Measurements from ENCODE around the gene SRGAP3.

The SRGAP3 gene

DNA sequence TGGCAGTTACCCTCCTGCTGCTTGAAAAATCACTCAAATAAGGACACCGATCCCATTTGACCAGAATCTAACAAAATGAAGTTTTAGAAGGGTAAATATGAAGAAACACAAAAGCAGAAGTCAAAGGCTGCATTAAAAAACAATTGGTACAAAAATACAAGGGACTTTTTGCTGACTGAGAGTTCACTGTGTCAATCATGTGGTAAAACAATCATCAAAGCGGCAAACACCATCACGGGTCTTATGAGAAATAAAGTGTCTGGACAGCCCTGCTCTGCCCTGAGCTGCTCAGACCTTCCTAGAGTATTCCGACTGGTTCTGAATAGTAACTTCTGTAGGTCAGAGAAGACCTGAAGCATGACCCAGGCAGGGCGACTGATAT, 148.9 kb downstream of the SRGAP3 start:
- TF ChIP-seq, protein P1, sequence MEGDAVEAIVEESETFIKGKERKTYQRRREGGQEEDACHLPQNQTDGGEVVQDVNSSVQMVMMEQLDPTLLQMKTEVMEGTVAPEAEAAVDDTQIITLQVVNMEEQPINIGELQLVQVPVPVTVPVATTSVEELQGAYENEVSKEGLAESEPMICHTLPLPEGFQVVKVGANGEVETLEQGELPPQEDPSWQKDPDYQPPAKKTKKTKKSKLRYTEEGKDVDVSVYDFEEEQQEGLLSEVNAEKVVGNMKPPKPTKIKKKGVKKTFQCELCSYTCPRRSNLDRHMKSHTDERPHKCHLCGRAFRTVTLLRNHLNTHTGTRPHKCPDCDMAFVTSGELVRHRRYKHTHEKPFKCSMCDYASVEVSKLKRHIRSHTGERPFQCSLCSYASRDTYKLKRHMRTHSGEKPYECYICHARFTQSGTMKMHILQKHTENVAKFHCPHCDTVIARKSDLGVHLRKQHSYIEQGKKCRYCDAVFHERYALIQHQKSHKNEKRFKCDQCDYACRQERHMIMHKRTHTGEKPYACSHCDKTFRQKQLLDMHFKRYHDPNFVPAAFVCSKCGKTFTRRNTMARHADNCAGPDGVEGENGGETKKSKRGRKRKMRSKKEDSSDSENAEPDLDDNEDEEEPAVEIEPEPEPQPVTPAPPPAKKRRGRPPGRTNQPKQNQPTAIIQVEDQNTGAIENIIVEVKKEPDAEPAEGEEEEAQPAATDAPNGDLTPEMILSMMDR (IDR thresholded peaks at IDR 0.05; ENCODE audit: poor library complexity, severe bottlenecking): no peak
- Histone ChIP-seq H3K9me3 (ENCODE audit: severe bottlenecking) (no peaks in the 10 kb centered on the region), H3K36me3 (ENCODE audit: low read depth) (peaks cover 20% of the 10 kb centered on the region), H3K4me3 (ENCODE audit: severe bottlenecking) (no peak overlapping the region), H3K4me1 (ENCODE audit: insufficient read depth, poor library complexity, severe bottlenecking) (no peaks in the 10 kb centered on the region), H3K27me3 (ENCODE audit: insufficient read depth, poor library complexity, severe bottlenecking) (no peaks in the 10 kb centered on the region), H3K27ac (ENCODE audit: poor library complexity, severe bottlenecking) (no peak overlapping the region)
- ATAC-seq (ENCODE audit: low read depth) (no peak), DNase-seq (ENCODE audit: low spot score) (no peak)

GRCh38 chr3:9099702-9100512, 149.5 kb downstream of the SRGAP3 start:
- Histone ChIP-seq H3K27ac (ENCODE audit: poor library complexity, severe bottlenecking) (no peak overlapping the region), H3K36me3 (ENCODE audit: low read depth) (peaks cover 20% of the 10 kb centered on the region), H3K9me3 (ENCODE audit: severe bottlenecking) (no peaks in the 10 kb centered on the region), H3K27me3 (ENCODE audit: insufficient read depth, poor library complexity, severe bottlenecking) (no peaks in the 10 kb centered on the region), H3K4me1 (ENCODE audit: insufficient read depth, poor library complexity, severe bottlenecking) (no peaks in the 10 kb centered on the region), H3K4me3 (ENCODE audit: severe bottlenecking) (no peak overlapping the region)
- ATAC-seq (ENCODE audit: low read depth): no peak
- TF ChIP-seq, protein P1 (IDR thresholded peaks at IDR 0.05; ENCODE audit: poor library complexity, severe bottlenecking): no peak
- no peak for DNase-seq (ENCODE audit: low spot score)

DNA sequence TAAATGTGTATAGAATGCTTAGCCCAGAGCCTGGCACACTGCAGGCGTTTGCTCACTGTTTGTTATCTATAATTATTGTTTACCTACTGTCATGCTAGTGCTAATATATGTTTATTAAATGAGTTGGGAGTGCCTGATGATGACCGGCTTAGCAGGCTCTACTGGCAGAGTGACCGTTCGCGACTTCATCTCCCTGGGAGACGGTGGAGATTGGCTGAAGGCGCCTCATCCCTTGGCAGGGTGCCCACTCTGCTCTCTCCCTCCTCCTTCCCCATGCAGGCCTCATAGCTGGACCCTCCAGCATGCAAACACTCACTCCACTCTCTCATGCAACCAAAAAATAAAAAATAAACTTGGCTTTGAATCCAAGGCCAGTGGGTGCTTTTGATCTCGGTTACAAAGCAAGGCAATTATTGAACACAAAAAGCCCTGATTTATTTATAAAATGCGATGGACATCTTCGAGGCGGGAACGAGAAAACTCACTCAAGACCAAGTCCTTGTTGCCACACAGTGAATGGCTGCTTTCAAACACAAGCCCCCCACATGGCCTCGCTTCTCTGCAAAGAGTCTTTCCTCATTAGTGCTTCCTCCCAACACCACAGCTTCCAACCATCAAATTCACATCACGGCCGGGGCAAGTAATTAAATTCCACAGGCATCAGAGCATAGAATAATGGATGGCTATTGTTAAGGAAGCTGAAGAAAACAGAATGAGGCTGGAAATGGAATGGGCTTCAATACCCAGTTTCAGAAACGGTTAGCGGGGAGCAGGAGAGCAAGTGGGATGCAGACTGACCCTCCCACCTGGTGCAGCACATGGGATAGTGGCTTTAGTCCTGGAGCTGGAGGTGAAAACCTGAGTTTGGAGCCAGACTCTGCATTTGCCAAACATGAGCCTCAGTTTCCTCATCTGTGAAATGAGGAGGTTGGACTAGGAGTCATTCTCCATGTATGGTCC, 150.4 kb downstream of the SRGAP3 start:
- Histone ChIP-seq H3K27ac (ENCODE audit: poor library complexity, severe bottlenecking) (no peak overlapping the region), H3K27me3 (ENCODE audit: insufficient read depth, poor library complexity, severe bottlenecking) (no peaks in the 10 kb centered on the region), H3K4me1 (ENCODE audit: insufficient read depth, poor library complexity, severe bottlenecking) (no peaks in the 10 kb centered on the region), H3K36me3 (ENCODE audit: low read depth) (peaks cover 14% of the 10 kb centered on the region), H3K9me3 (ENCODE audit: severe bottlenecking) (no peaks in the 10 kb centered on the region), H3K4me3 (ENCODE audit: severe bottlenecking) (no peak overlapping the region)
- TF ChIP-seq, protein P1 (IDR thresholded peaks at IDR 0.05; ENCODE audit: poor library complexity, severe bottlenecking): no peak
- ATAC-seq (ENCODE audit: low read depth) (no peak), DNase-seq (ENCODE audit: low spot score) (no peak)

DNA sequence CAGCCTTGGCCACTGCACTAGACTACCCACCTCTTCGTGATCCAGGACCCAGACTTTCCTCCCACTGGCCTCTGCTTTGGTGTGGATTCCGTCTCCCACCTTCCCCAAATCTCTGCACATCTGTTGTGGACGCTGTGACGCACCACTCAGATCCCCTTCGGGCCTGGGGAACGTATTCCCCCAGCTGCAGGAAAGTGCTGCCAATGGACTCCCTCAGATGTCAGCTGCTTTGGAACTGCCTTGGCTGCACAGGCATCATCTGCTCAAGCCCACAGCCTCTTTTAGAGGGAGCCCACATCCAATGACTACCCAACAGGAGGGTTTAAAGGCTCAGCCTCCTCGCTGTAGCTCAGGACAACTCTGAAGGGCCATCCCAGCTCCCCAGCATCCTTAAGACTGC, 152.0 kb downstream of the SRGAP3 start:
- ATAC-seq (ENCODE audit: low read depth) (no peak), DNase-seq (ENCODE audit: low spot score) (no peak)
- H3K27ac ChIP-seq (ENCODE audit: poor library complexity, severe bottlenecking): no peak overlapping the region
- no peaks in the 10 kb centered on the region for H3K27me3 ChIP-seq (ENCODE audit: insufficient read depth, poor library complexity, severe bottlenecking)
- H3K4me3 ChIP-seq (ENCODE audit: severe bottlenecking): no peak overlapping the region
- H3K36me3 ChIP-seq (ENCODE audit: low read depth): no peaks in the 10 kb centered on the region; the same call in 1 of the 2 replicates
- H3K4me1 ChIP-seq (ENCODE audit: insufficient read depth, poor library complexity, severe bottlenecking): no peaks in the 10 kb centered on the region
- no peaks in the 10 kb centered on the region for H3K9me3 ChIP-seq (ENCODE audit: severe bottlenecking)
- TF ChIP-seq, protein P1 (IDR thresholded peaks at IDR 0.05; ENCODE audit: poor library complexity, severe bottlenecking): no peak
